Neural cell (in vitro differentiated cells): ENCODE data around the gene IL36G.

ENCODE experiments used
- CTCF ChIP-seq: fragments of 450-650 bp; IDR thresholded peaks from 2 replicates; pipeline ENCODE4 v1.5.1; 2014; ENCODE audit warnings: antibody characterized with exemption, mild to moderate bottlenecking, moderate library complexity; ENCODE audit not compliant: poor library complexity, severe bottlenecking
- POLR2AphosphoS5 ChIP-seq: IDR thresholded peaks from 2 replicates; pipeline ENCODE4 v1.6.1; 2012
- REST ChIP-seq: IDR thresholded peaks from 2 replicates; pipeline ENCODE4 v1.6.1; 2012; ENCODE audit warnings: borderline replicate concordance
- TAF1 ChIP-seq: IDR thresholded peaks from 2 replicates; pipeline ENCODE4 v1.6.1; 2012; ENCODE audit warnings: low read depth

GRCh38 chr2:112993831-112994230 lies 16.0 kb downstream of the IL36G start:
- TF ChIP-seq CTCF (no peak), TAF1 (no peak), REST (no peak), POLR2AphosphoS5 (no peak)
